GM13976 (cell line): ENCODE measurements around the gene FBXO3.
A peak's percentile ranks its signal among the peaks of the same experiment; 100 is the strongest.
"Not testable (repeated sequence)": the region's sequence is repeated elsewhere in the genome, so short reads cannot be mapped to it uniquely, and the experiment has no call there.

Experiments used
- DNase-seq: peaks from one replicate; pipeline ENCODE4 v3.0.0; 2012; ENCODE audit warnings: low spot score
- in situ Hi-C: fragments of 300-500 bp; cut with MboI; formaldehyde crosslinking; loops from one replicate; pipeline ENCODE4 v1.12.0; 2022; ENCODE audit warnings: low sequenced_read_pairs, mixed read lengths, inconsistent platforms; ENCODE audit not compliant: unreplicated experiment
- TF ChIP-seq, protein P1 (sequence below): IDR thresholded peaks from 2 replicates; pipeline ENCODE4 v1.5.1; 2012; ENCODE audit warnings: borderline replicate concordance, mild to moderate bottlenecking; ENCODE audit not compliant: insufficient read depth; ENCODE audit errors: extremely low read depth, missing control alignments, control extremely low read depth

The FBXO3 gene, protein sequence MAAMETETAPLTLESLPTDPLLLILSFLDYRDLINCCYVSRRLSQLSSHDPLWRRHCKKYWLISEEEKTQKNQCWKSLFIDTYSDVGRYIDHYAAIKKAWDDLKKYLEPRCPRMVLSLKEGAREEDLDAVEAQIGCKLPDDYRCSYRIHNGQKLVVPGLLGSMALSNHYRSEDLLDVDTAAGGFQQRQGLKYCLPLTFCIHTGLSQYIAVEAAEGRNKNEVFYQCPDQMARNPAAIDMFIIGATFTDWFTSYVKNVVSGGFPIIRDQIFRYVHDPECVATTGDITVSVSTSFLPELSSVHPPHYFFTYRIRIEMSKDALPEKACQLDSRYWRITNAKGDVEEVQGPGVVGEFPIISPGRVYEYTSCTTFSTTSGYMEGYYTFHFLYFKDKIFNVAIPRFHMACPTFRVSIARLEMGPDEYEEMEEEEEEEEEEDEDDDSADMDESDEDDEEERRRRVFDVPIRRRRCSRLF

DNA sequence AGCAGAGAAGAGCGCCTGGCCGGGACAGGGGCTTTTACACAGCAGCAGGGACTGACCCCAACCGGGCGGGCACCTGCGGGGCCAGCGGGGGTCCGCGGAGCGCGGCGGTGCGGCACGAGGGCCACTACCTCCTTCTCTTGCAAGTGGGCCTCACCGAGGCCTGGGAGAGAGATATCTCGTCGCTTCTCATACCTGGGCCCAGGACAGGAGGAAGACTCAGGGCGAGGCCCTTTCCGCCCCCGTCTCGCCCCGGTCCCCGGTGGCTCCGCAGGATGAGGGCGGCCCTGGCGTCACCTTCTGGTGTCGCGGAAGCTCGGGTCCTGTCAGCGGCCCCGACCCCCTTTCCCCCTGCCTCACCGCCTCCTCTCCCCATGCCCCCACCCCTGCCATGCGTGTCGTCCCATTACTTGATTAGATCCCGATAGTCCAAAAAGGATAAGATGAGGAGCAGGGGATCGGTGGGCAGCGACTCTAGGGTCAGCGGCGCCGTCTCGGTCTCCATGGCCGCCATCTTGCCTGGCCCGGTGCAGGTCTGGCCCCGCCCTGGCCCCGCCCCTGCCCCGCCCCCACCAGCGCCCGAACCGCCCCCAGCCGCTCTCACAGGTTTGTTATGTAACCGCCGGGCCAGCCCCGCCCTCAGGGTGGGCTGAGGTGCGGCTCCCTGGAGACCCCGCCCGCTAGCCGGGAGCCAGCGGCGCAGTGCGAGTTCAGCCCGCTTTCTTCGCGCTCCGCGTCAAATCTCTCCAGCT is at the start of gene FBXO3:
FBXO3 (minus strand) TSS at position 534 of the 749 bp plus-strand sequence; CDS start at position 511, 23 bp downstream.
- TF ChIP-seq, protein P1, sequence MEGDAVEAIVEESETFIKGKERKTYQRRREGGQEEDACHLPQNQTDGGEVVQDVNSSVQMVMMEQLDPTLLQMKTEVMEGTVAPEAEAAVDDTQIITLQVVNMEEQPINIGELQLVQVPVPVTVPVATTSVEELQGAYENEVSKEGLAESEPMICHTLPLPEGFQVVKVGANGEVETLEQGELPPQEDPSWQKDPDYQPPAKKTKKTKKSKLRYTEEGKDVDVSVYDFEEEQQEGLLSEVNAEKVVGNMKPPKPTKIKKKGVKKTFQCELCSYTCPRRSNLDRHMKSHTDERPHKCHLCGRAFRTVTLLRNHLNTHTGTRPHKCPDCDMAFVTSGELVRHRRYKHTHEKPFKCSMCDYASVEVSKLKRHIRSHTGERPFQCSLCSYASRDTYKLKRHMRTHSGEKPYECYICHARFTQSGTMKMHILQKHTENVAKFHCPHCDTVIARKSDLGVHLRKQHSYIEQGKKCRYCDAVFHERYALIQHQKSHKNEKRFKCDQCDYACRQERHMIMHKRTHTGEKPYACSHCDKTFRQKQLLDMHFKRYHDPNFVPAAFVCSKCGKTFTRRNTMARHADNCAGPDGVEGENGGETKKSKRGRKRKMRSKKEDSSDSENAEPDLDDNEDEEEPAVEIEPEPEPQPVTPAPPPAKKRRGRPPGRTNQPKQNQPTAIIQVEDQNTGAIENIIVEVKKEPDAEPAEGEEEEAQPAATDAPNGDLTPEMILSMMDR = no peak
- DNase-seq = peak; percentile 98
- in situ Hi-C loops = no loop called here

DNA sequence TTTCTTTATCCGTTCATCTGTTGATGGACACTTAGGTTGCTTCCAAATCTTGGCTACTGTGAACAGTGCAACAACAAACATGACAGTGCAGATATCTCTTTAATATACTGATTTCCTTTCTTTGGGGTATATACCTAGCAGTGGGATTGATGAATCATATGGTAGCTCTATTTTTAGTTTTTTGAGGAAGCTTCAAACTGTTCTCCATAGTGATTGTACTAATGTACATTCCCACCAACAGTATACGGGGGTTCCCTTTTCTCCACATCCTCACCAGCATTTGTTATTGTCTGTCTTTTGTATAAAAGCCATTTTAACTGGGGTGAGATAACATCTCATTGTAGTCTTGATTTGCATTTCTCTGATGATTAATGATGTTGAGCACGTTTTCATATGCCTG is 48.7 kb upstream of the FBXO3 start:
- in situ Hi-C loops = not testable (repeated sequence)

DNA sequence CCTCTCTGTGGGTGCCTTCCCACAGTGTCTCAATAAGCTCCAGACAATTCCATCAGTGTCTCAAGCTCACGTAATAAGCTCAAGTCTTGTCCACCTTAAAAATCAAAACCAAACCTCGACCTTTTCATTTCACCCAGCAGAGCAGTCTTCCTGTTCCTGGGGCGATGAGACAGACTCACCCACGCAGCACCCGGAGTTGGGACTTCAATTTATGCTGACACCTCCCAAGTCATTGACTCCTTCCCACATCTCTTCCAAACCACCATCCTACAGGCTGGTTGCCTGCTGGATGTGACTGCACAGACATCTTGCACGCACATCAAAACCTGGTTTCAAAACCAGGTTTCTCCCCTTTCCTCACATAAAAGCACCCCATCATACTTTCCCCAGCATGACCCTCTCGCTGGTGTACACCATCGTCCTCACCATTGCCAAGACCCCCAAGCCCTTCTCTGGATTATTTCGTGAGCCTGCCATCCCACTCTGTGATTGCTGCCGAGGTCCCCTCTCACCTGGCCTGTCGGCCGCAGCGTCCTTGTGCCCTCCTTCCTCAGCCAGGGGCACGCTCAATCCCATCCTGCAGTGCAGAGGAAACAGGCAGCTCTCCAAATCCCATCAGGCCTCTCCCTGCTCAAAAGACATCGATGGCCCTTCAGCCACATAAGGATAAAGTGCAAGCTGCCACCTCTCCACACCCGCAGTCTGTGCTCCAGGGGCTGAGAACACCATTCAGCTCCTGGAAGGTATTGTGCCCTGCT is 45.1 kb upstream of the FBXO3 start:
- TF ChIP-seq, protein P1 = no peak
- in situ Hi-C loops = no loop called here
- no peak for DNase-seq

More for the DNA sequence above, 48.7 kb upstream of the FBXO3 start:
- not testable (repeated sequence) for DNase-seq

DNA sequence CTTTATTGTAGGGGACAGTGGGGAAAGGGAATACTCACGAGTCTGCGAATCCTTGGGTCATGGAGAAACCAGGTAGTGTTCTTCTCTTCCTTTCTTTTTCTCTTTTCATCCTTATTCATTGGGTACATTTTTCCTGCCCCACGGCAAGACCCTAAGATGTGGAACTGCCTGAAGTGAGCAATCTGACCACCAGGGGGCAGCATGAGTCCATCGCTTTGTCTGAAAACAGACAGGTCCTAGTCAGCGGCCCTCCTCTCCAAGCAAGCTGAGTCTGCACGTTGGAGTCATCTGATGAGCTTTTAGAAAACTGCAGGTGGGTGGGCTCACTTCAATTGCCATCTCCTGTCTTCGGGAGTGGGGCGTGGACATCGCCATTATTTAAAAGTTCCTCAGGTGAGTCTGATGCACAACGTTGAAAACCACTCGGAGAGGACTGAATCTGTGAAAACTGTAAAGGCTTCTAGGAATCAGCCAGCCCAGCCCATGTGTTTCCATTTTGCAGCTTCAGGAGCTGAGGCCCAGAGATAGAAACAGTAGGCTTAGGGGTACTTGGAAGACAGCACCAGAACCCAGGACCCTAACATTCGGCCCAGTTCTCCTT is 34.0 kb upstream of the FBXO3 start:
- in situ Hi-C loops = no loop called here
- DNase-seq = peak; percentile 73
- TF ChIP-seq, protein P1 = peak; percentile 89

DNA sequence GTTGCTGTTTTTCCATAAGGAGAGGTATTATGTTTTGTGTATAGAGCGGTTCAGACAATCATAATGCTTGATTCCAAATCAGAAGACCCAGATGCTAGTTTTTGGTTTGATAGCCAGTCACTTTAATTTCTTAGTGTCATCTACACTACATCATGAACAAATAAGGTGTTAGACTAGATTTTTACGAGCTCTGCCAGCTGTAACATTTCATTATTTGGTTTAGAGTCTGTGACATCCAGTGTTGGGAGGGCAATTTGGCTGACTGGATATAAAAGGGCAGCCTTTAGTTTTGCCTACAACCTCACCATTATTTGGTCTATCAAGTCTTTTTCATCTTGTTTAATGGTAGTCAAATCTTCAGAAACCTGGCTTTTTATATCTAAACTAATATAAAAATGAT is 30.2 kb upstream of the FBXO3 start:
- TF ChIP-seq, protein P1 = no peak
- no peak for DNase-seq
- in situ Hi-C loops = no loop called here

DNA sequence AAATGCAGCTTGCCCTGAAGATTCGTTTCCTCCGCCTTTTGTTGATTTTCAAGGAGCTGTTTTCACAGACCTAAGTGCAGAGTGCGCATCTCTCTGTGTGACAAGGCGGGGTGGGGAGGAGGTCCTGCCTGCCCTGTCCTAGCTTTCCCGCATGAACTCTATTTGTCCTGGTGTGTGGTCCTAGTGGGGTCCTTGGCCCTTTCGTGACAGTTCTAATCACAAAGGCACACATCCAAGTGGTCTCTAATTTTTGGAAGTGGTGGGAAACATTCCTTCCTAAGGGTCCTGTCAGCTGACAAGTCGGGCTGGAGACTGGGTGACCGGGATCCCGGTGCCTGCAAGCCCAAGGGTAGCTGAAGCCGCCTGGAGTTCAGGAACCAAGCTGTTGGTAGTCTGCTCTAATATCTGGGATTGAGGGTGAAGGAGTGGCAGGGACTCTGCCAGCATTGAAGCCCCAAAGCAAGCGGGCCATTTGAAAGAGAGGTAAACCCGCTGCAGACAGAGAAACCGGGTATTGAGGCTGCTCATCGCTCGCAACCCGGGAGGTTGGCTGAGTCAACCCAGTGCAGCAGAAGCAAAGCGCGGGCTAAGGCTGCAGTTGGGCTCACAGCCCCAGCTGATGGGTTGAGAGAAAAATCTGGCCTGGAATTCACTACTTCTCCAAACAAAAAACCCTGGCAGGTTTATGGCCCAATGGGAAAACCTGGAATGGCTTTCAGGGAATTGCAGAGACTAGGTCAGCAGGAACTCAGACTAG is 28.1 kb upstream of the FBXO3 start:
- TF ChIP-seq, protein P1 = no peak
- in situ Hi-C loops = no loop called here
- DNase-seq = no peak
